ENCODE measurements around the gene ARMC9. TPM values are rescaled to one million over a fixed set of nuclear protein-coding genes. Genes with fewer than 3 reads are reported as not detected.
"Not testable (repeated sequence)": the region's sequence is repeated elsewhere in the genome, so short reads cannot be mapped to it uniquely, and the experiment has no call there.

Gene ARMC9
- polyA plus RNA-seq, 1 donor = 6.3 TPM

- DNase-seq = no peak
Observed at GRCh38 chr2:231184319-231184718, 14.1 kb upstream of the ARMC9 start.

GRCh38 chr2:231185050-231185725, 13.2 kb upstream of the ARMC9 start:
- DNase-seq = no peak

GRCh38 chr2:231185886-231186285, 12.5 kb upstream of the ARMC9 start:
- DNase-seq = no peak

- DNase-seq = no peak
Observed at GRCh38 chr2:231186325-231186724, 12.1 kb upstream of the ARMC9 start.

- DNase-seq = no peak
Observed at GRCh38 chr2:231187736-231188505, 10.5 kb upstream of the ARMC9 start.

GRCh38 chr2:231188506-231189170, 9.8 kb upstream of the ARMC9 start:
- DNase-seq = no peak

- no peak for DNase-seq
Observed at GRCh38 chr2:231189171-231189530, 9.3 kb upstream of the ARMC9 start.

GRCh38 chr2:231189571-231190495, 8.6 kb upstream of the ARMC9 start:
- DNase-seq = no peak

- peak; percentile 46 for DNase-seq
Observed at GRCh38 chr2:231190531-231191197, 7.8 kb upstream of the ARMC9 start.

- DNase-seq = peak; percentile 80
Observed at GRCh38 chr2:231191896-231192872, 6.2 kb upstream of the ARMC9 start.

- no peak for DNase-seq
Observed at GRCh38 chr2:231193216-231193615, 5.2 kb upstream of the ARMC9 start.

- DNase-seq = no peak
Observed at GRCh38 chr2:231196592-231196991, 1.8 kb upstream of the ARMC9 start.

GRCh38 chr2:231197196-231197595, 1.2 kb upstream of the ARMC9 start:
- not testable (repeated sequence) for DNase-seq

GRCh38 chr2:231197706-231198290, 633 bp upstream of the ARMC9 start:
- no peak for DNase-seq

GRCh38 chr2:231199219-231199618, 788 bp downstream of the ARMC9 start:
- DNase-seq = no peak

- peak; percentile 46 for DNase-seq
Observed at GRCh38 chr2:231200805-231201474, 2.5 kb downstream of the ARMC9 start.

- no peak for DNase-seq
Observed at GRCh38 chr2:231201475-231201814, 3.0 kb downstream of the ARMC9 start.

- no peak for DNase-seq
Observed at GRCh38 chr2:231203087-231203486, 4.7 kb downstream of the ARMC9 start.

- no peak for DNase-seq
Observed at GRCh38 chr2:231204146-231204545, 5.7 kb downstream of the ARMC9 start.

- DNase-seq = no peak
Observed at GRCh38 chr2:231204581-231204980, 6.2 kb downstream of the ARMC9 start.

All from hindlimb muscle (tissue), 1 donor.